ENCODE data around the gene PAIP1.

DNA sequence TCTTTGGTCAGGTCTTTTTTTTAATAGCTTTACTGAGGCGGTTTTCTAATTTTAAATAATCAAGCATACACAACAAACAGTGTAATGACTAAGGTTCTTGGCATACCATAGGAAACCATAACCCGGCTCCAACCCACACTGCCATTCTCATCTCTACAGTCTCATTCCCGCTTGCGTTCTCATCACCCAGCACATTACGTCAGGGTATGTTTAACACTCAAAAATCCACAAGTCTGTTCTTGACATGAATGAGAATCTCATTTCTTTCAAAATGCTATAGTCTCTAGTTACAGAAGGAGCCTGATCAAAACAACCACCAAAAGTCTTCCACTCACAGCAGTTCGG, 42.4 kb downstream of the PAIP1 start:
- TF ChIP-seq, protein P1, sequence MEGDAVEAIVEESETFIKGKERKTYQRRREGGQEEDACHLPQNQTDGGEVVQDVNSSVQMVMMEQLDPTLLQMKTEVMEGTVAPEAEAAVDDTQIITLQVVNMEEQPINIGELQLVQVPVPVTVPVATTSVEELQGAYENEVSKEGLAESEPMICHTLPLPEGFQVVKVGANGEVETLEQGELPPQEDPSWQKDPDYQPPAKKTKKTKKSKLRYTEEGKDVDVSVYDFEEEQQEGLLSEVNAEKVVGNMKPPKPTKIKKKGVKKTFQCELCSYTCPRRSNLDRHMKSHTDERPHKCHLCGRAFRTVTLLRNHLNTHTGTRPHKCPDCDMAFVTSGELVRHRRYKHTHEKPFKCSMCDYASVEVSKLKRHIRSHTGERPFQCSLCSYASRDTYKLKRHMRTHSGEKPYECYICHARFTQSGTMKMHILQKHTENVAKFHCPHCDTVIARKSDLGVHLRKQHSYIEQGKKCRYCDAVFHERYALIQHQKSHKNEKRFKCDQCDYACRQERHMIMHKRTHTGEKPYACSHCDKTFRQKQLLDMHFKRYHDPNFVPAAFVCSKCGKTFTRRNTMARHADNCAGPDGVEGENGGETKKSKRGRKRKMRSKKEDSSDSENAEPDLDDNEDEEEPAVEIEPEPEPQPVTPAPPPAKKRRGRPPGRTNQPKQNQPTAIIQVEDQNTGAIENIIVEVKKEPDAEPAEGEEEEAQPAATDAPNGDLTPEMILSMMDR (IDR thresholded peaks at IDR 0.05) = no peak
- no peak for TF ChIP-seq POLR2A (IDR thresholded peaks at IDR 0.05)
